ENCODE results near the gene FDX2. TPM values are rescaled to one million over a fixed set of nuclear protein-coding genes. Genes with fewer than 3 reads are reported as not detected.

The FDX2 gene
- total RNA-seq, 1 experiment from 2014 or later, result 21.0 TPM

DNA sequence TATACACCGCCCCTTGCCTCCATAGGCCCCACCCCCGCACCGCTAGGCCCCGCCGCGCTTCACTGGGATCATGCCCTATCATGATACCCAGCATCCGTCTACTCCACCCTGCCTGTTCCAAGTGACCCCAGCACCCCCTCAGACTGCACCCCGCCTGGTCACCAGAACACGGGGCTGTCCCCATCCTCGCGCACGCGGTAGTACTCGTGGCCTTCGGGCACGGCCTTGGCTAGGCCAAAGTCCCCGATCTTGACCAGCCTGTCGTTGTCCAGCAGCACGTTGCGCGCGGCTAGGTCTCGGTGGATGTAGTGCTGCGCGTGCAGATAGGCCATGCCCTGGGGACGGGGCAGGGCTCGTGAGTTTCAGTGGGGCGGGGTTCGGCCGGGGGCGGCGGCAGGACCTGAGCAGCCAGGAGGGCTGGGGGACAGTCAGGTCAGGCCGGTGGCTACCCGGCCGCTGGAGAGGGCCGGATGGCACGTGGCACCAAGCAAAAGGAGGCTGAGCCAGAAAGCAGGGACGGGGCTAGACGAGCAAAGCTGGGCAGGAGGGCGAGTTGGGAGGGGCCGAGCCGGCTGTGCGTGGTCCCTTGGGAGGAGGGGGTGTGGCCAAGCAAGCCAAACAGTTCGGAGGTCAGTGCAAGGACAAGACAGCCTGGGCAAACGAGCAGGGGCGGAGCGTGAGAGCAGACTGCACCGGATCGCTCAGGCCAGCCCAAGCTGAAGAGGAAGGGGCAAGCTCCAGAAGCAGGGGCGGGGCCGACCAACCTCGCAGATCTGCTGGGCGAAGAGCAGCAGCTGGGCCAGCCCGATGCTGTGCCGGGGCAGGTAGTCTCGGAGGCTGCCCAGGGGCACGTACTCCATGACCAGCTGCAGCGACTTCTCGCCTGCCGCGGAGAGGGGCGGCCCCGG, 37.2 kb upstream of the FDX2 start:
- no peak for DNase-seq (ENCODE audit: low read depth, low spot score)
- BruUV-seq (replicated peaks), result no TSS peak
- intact Hi-C loops (cut with micrococcal nuclease), result no loop called here
- Histone ChIP-seq H3K9ac (ENCODE audit: low read length) (no peak overlapping the region), H3K27ac (ENCODE audit: low read depth, low read length) (no peak overlapping the region; the same call in 1 of the 2 replicates), H3K79me2 (ENCODE audit: insufficient read depth, low read length) (no peaks in the 10 kb centered on the region), H2AFZ (ENCODE audit: low read depth, low read length, poor library complexity, severe bottlenecking) (no peak overlapping the region), H3K36me3 (ENCODE audit: control insufficient read depth in 1 of 2, insufficient read depth in 2 of 2, low read length in 2 of 2) (peaks cover under 1 to 14% of the 10 kb centered on the region in 2 experiments; a peak in 3 of 4 replicates), H4K20me1 (ENCODE audit: insufficient read depth) (no peaks in the 10 kb centered on the region), H3K4me1 (ENCODE audit: control insufficient read depth in 1 of 2, insufficient read depth in 2 of 2, low read length in 2 of 2) (no peaks in the 10 kb centered on the region; a peak in 1 of 4 replicates), H3K9me3 (ENCODE audit: control insufficient read depth in 1 of 2, insufficient read depth in 1 of 2, low read depth in 1 of 2, low read length in 2 of 2) (no peaks in the 10 kb centered on the region), H3K9me2 (ENCODE audit: insufficient read depth) (no peaks in the 10 kb centered on the region), H3K4me3 (replicated peaks in 1 of 2; ENCODE audit: low read depth in 1 of 2, low read length in 2 of 2) (no peak overlapping the region), H3K27me3 (ENCODE audit: insufficient read depth, low read length) (no peaks in the 10 kb centered on the region), H3K4me2 (ENCODE audit: low read length) (no peak overlapping the region)
- TF ChIP-seq, protein P1, sequence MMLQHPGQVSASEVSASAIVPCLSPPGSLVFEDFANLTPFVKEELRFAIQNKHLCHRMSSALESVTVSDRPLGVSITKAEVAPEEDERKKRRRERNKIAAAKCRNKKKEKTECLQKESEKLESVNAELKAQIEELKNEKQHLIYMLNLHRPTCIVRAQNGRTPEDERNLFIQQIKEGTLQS (IDR thresholded peaks at IDR 0.05), result no peak
- no peak for TF ChIP-seq ZNF274 (IDR thresholded peaks at IDR 0.05; ENCODE audit: low read depth, low read length)
- no peak for TF ChIP-seq CEBPB (IDR thresholded peaks at IDR 0.05; ENCODE audit: low read depth)
- no peak for TF ChIP-seq YY1 (IDR thresholded peaks at IDR 0.05; ENCODE audit: extremely low read depth, insufficient replicate concordance, low read depth, low read length)
- TF ChIP-seq REST (IDR thresholded peaks at IDR 0.05; ENCODE audit: low read depth), result no peak
- no peak for TF ChIP-seq TCF7L2 (IDR thresholded peaks at IDR 0.05; ENCODE audit: borderline replicate concordance, extremely low read depth, insufficient read depth, insufficient read length)
- TF ChIP-seq RAD21 (IDR thresholded peaks at IDR 0.05; ENCODE audit: low read depth), result no peak
- TF ChIP-seq SRF (IDR thresholded peaks at IDR 0.05; ENCODE audit: low read depth), result no peak
- TF ChIP-seq JUND (IDR thresholded peaks at IDR 0.05), result no peak
- TF ChIP-seq EZH2phosphoT487 (IDR thresholded peaks at IDR 0.05; ENCODE audit: borderline replicate concordance), result no peak
- no peak for TF ChIP-seq SP1 (IDR thresholded peaks at IDR 0.05; ENCODE audit: low read depth)
- TF ChIP-seq POLR2AphosphoS5 (IDR thresholded peaks at IDR 0.05; ENCODE audit: low read depth, low read length), result no peak
- no peak for TF ChIP-seq EGR1 (IDR thresholded peaks at IDR 0.05; ENCODE audit: low read depth)
- ChIA-PET RAD21 (ENCODE audit: low non-redundant PET in 1 of 2, low total read pairs in 2 of 2, uncharacterized antibody in 2 of 2, unreplicated experiment in 2 of 2) (no interaction called here), POLR2A (no interaction called here), CTCF (no interaction called here)
- peak; percentile 11 for ATAC-seq
